NCI-H2171 treated with DMSO at 0.1 percent for 48 hours (cell line): ENCODE measurements around the gene OPA3.
A peak's percentile ranks its signal among the peaks of the same experiment; 100 is the strongest.

Source experiments
- DNase-seq: peaks from one replicate; lab custom pipeline; 2025; lab: John Stamatoyannopoulos, UW

The OPA3 gene

GRCh38 chr19:45564131-45564780 is 20.3 kb downstream of the OPA3 start:
- peak; percentile 88 for DNase-seq

DNA sequence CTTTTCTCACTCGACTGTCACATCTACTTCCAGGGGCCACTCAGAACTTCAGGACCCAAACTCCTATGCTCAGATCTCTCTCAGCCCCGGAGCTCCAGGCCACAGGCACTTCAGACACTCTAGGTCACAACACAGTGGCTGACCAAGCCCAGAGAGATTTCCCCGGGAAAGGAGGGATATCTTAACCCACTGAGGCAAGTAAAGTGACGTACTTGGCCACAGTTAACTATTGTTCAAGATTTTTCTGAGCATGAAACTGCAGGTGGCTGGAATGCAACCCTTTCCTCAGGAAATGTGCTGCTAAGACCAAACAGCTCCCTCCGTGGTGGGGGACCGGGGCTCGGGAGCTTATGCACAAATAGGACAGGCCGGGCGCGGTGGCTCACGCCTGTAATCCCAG is 23.9 kb downstream of the OPA3 start:
- DNase-seq: no peak

DNA sequence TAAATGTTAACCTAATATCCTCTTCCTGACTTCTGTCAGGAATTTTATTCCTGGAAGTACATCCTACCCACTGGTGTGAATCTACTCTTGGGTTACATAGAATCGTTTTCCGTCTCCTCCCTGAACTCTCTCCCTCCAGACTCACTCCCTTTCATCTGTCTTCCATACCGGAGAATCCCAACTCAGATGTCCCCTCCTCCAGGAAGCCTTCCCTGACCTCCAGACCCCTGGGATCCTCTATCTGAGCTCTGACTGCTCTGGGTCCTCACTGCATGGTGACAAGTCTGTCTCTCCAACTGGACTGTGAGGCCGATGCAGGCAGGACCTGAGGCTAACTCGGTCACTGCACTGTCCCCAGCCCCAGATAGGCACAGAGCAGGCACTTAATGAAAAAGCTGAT is 24.6 kb downstream of the OPA3 start:
- no peak for DNase-seq

DNA sequence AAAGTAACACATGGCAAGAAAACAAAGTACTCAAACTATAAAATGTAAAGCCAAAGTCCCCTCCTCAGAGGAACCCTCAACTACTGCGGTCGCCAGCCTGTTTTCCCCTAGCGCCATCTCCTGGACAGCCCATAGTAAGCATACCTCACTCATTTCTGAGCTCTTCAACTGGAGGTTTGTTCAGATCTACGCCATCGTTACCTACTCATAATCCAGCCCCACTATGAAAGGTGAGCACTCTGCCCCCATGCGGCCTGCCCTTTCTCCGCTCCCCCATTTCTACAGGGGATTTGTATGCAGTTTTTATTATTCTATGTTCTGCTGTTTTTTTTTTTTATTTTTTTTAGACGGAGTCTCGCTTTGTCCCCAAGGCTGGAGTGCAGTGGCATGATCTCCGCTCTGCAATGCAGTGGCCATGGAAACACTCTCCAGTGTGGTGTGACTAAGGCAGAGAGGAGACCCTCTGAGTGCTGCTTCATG is 26.2 kb downstream of the OPA3 start:
- DNase-seq: peak; percentile 8

DNA sequence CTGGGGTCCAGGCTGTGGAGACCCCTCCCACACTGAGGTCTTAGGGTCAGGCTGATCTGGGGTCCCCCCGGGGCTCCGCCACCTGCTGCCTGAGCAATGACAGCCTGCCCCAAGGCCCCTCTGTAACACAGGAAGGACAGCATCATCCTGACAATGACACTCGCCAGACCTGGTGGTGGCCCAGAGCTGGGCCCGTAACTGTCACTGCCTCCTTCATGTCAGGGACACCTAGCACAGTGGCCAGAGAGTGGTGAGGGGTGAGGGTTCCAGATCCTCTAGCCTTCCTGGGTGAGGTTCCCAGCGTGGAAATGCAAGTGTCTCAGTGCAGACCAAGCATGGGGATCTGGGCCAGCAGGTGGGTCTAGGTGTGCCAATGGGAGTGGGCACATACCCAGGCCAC is 27.8 kb downstream of the OPA3 start:
- DNase-seq: no peak

- no peak for DNase-seq
These were observed 30.1 kb downstream of the OPA3 start for GRCh38 chr19:45554481-45554880.

DNA sequence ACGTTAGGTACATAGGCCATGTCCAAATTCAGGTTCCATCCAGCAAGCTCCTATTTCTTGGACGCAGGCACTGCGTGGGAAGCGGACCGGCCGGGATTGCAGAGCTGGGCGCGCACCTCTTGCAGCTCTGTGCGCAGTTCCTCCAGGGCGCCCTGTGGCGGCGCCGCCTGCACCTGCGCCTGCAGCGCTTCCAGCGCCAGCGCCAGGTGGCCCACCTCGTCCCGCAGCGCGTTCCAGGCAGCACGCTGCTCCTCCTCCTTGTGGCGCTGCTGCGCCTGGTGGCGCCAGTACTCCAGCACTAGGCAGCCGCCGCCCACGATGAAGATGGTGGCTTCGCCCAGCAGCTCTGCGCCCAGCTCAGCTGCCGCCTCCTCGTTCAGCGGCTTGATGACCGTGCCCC is 31.1 kb downstream of the OPA3 start:
- no peak for DNase-seq

GRCh38 chr19:45547965-45548609 is 36.5 kb downstream of the OPA3 start:
- DNase-seq: no peak

- DNase-seq: no peak
These were observed 37.3 kb downstream of the OPA3 start for GRCh38 chr19:45547211-45547770.

- DNase-seq: no peak
These were observed 42.4 kb downstream of the OPA3 start for GRCh38 chr19:45542234-45542668.

DNA sequence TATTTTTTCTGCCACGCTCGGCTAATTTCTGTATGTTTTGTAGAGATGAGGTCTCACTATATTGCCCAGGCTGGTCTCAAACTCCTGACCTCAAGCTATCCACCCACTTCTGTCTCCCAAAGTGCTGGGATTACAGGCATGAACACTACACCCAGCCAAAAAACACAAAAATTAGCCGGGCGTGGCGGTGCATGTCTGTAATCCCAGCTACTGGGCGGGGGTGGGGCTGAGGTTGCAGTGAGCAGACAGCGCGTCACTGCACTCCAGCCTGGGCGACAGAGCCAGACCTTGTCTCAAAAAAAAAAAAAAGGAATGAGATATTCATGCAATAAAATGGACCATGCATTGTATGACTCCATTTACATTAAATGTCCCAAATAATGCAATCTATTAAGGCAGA is 45.1 kb downstream of the OPA3 start:
- DNase-seq: no peak

DNA sequence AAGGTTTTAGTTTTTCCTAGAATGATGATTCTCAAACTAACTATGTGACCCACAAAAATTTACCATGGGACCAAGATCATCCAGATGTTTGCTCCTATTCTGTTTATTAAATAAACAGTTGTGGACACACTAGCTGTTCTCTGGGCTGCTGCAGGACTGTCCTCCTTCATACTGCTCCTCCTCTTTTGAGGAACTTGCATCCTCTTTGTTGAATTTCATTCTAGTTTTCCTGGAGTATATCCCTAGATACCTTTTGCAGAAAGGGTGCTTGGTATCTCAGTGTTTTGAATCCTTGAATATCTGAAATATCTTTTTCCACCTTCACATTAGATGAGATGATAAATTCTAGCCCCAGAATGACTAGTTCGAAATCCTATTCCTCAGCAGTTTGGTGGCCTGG is 53.3 kb downstream of the OPA3 start:
- no peak for DNase-seq

DNA sequence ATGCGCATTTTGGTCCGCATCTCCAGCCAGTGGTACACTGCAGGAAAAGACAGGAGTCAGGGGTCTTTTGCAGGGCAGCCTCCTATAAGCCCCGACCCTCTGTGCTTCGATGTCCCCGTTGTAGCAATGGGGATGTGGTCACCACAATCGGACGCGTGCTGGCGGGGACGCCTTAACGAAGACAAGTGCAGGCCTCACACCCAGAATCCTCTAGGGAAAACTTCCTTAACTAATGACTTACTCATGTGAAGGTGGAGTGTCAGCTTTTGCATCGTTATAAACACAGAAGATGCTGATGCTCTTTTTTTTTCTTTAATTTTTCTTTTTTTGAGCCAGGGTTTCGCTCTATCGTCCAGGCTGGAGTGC is 55.2 kb downstream of the OPA3 start:
- peak; percentile 56 for DNase-seq

DNA sequence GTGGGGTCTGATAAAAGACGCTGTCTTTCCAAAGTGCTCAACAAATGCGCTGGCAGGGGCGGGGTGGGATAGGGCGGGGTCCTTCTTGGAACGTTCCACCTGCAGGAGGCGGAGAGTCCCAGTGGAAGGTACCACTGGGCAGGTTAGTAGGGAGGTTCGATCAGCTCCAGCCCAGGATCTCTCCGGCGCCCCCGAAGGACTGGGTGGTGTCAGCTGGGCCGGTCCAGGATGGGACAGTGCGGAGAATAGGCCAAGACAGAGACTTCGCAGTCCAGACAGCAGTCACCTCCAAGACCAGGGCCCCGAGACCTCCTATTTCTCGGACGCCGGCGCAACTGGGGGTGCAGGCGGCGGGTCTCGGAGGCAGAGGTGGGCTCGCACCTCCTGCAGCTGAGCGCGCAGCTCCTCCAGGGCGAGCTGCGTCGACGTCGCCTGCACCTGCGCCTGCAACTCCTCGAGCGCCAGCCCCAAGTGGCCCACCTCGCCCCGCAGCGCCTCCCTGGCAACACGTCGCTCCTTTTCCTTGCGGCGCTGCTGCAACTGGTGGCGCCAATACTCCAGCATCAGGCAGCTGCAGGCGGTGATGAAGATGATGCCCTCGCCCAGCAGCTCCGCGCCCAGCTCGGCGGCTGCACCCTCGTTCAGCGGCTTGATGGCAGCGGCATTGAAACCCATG is 55.7 kb downstream of the OPA3 start:
- DNase-seq: peak; percentile 88

- peak; percentile 28 for DNase-seq
These were observed 56.4 kb downstream of the OPA3 start for GRCh38 chr19:45528149-45528743.

- no peak for DNase-seq
These were observed 56.9 kb downstream of the OPA3 start for GRCh38 chr19:45527731-45528130.

- DNase-seq: no peak
These were observed 57.6 kb downstream of the OPA3 start for GRCh38 chr19:45526971-45527370.

DNA sequence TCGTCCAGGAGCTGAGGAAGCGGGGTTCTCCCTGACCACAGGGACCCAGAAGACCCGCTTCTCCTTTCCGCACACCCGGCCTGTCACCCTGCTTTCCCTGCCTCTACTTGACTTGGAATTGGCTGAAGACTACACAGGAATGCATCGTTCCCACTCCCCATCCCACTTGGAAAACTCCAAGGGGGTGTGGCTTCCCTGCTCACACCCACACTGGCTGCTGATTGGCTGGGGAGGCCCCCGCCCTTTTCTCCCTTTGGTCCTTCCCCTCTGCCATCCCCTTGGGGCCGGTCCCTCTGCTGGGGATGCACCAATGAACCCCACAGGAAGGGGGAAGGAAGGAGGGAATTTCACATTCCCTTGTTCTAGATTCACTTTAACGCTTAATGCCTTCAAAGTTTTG is 58.5 kb downstream of the OPA3 start:
- DNase-seq: peak; percentile 72

DNA sequence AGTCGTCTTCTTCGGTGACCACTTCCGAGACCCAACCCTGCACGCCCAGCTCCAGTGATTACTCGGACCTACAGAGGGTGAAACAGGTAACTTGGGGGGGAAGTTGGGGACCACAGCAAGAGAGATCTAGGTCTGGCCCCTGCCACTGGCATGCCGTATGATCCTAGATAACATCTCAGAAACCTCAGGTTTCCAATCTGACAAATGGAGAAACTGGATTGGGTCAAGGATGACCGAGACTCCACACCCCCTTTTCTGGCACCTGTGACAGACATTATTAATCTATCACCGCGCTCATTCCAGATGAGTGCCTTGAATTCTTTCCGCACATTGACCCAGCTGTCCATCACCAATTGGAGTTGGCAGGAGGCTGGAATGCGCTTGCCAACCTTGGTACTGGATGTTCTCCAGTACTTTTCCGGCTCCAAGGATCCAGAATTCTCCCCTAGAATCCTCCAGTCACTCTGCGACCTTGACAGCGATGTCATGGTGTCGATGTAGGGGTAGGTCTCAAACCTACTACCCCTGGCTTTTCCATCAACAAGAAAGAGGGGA is 60.0 kb downstream of the OPA3 start:
- no peak for DNase-seq

DNA sequence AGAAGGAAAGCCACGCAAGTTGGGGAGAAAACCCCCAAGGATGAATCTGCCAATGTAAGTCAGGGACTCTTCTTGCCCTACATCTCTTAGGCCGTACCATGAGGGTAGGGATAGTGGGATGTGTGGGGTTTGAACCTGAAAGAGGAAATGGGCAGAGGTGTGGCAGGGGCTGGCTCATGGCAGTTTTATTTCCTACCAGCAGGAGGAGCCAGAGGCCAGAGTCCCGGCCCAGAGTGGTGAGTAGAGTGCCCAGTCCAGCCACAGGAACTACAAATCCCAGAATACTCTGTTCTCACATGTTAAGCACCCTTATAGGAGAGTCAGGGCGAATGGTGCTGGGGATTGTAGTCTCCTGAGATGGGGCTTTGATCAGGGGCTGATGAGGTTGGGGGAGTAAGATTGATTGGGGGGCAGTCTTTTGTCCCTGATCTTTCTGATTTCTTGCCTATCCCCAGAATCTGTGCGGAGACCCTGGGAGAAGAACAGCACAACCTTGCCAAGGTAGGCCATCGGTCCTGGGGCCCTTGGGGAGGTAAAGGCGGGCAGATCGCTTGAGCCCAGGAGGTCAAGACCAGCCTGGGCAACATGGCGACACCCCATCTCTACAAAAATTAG is 60.9 kb downstream of the OPA3 start:
- DNase-seq: peak; percentile 74

- DNase-seq: no peak
These were observed 62.3 kb downstream of the OPA3 start for GRCh38 chr19:45522010-45522941.
